ENCODE measurements around the gene ZNF236. TPM values are rescaled to one million over a fixed set of nuclear protein-coding genes. Genes with fewer than 3 reads are reported as not detected.
A peak's percentile ranks its signal among the peaks of the same experiment; 100 is the strongest.

ZNF236 gene
- total and polyA plus RNA-seq, 2 of the 13 experiments (the other 11 are each of a cell fraction or from before 2014, with no cell fraction given), result 3.0 to 7.2 TPM

- TF ChIP-seq NFAT5 (CRISPR knock-in tag; IDR thresholded peaks at IDR 0.05) (no peak), GATA4 (IDR thresholded peaks at IDR 0.05; ENCODE audit: borderline replicate concordance, low read depth) (no peak), ZSCAN21 (CRISPR knock-in tag; IDR thresholded peaks at IDR 0.05; ENCODE audit: borderline replicate concordance) (0 out of 2 replicates have a peak, but pooled peaks have one; percentile 40), REST (IDR thresholded peaks at IDR 0.05; ENCODE audit: borderline replicate concordance in 1 of 2, low read depth in 1 of 2, low read length in 2 of 2) (no peak), ZNF652 (CRISPR knock-in tag; IDR thresholded peaks at IDR 0.05; ENCODE audit: borderline replicate concordance, low read depth) (no peak), FUBP1 (CRISPR knock-in tag; IDR thresholded peaks at IDR 0.05; ENCODE audit: borderline replicate concordance) (no peak), RFX5 (IDR thresholded peaks at IDR 0.05; ENCODE audit: low read depth, low read length) (no peak), SRSF1 (optimal IDR thresholded peaks at IDR 0.05; ENCODE audit: low read depth, low read length) (no peak), ZMAT5 (CRISPR knock-in tag; IDR thresholded peaks at IDR 0.05; ENCODE audit: borderline replicate concordance, low read depth) (no peak), ZNF576 (CRISPR knock-in tag; IDR thresholded peaks at IDR 0.05) (no peak), EZH2 (conservative IDR thresholded peaks at IDR 0.05; ENCODE audit: low read depth, low read length) (no peak), CBX5 (CRISPR knock-in tag; IDR thresholded peaks at IDR 0.05; ENCODE audit: borderline replicate concordance) (no peak)
Measured at GRCh38 chr18:76801567-76802505, 20.5 kb upstream of the ZNF236 start (continued).
